Keratinocyte (primary cell): ENCODE results near the gene ID1. TPM values are rescaled to one million over a fixed set of nuclear protein-coding genes. Genes with fewer than 3 reads are reported as not detected.
"Not testable (repeated sequence)": the region's sequence is repeated elsewhere in the genome, so short reads cannot be mapped to it uniquely, and the experiment has no call there.

ENCODE experiments used
- DNase-seq: peaks from one replicate; pipeline ENCODE4 v3.0.0-alpha.2; 2011; ENCODE audit warnings: low read depth, missing footprints, low spot score
- FAIRE-seq: peaks from 2 replicates; lab custom pipeline; 2011; peaks lifted over from hg19 to GRCh38; lab: Jason Lieb, UNC
- H2AFZ ChIP-seq: 2 replicates; pipeline ENCODE4 v1.6.0; 2012; ENCODE audit warnings: low read length, control low read depth, inconsistent platforms; ENCODE audit not compliant: control insufficient read depth
- H3K27ac ChIP-seq: 2 replicates; pipeline ENCODE4 v1.5.1; 2011; ENCODE audit warnings: low read length; ENCODE audit not compliant: control insufficient read depth, insufficient read depth
- H3K27me3 ChIP-seq: 3 replicates; pipeline ENCODE4 v1.6.0; 2011; ENCODE audit warnings: low read length; ENCODE audit not compliant: control insufficient read depth, insufficient read depth; ENCODE audit errors: extremely low read depth
- H3K36me3 ChIP-seq, 2 experiments: 2 replicates in 1 of 2; 3 replicates in 1 of 2; pipeline ENCODE4 v1.5.1; 2011; ENCODE audit warnings: low read length in 2 of 2, mild to moderate bottlenecking in 1 of 2; ENCODE audit not compliant: control insufficient read depth in 2 of 2, insufficient read depth in 2 of 2; ENCODE audit errors: extremely low read depth in 1 of 2
- H3K4me1 ChIP-seq: 3 replicates; pipeline ENCODE4 v1.5.1; 2011; ENCODE audit warnings: low read length; ENCODE audit not compliant: control insufficient read depth, insufficient read depth; ENCODE audit errors: extremely low read depth
- H3K4me2 ChIP-seq: 3 replicates; pipeline ENCODE4 v1.6.0; 2011; ENCODE audit warnings: low read depth, low read length; ENCODE audit not compliant: control insufficient read depth, insufficient read depth; ENCODE audit errors: extremely low read depth
- H3K4me3 ChIP-seq, 3 experiments: fragments of 200-600 bp in 1 of 3; sonication (generic) in 1 of 3; 2 replicates in 2 of 3; 3 replicates in 1 of 3; pipeline ENCODE4 v1.5.1; 2011 to 2016; ENCODE audit warnings: low read length in 3 of 3, mild to moderate bottlenecking in 3 of 3, control low read depth in 2 of 3, inconsistent platforms in 1 of 3, low read depth in 1 of 3, mixed read lengths in 1 of 3, mixed run types in 1 of 3, moderate library complexity in 1 of 3; ENCODE audit not compliant: control insufficient read depth in 2 of 3, insufficient read depth in 2 of 3; ENCODE audit errors: extremely low read depth in 1 of 3
- H3K79me2 ChIP-seq: 2 replicates; pipeline ENCODE4 v1.6.0; 2012; ENCODE audit warnings: low read length; ENCODE audit not compliant: control insufficient read depth, insufficient read depth
- H3K9ac ChIP-seq: 3 replicates; pipeline ENCODE4 v1.6.0; 2011; ENCODE audit warnings: low read length; ENCODE audit not compliant: control insufficient read depth, insufficient read depth; ENCODE audit errors: extremely low read depth
- H3K9me1 ChIP-seq: 3 replicates; pipeline ENCODE4 v1.6.0; 2011; ENCODE audit warnings: low read length; ENCODE audit not compliant: control insufficient read depth, insufficient read depth; ENCODE audit errors: extremely low read depth
- H3K9me3 ChIP-seq: 2 replicates; pipeline ENCODE4 v1.5.1; 2012; ENCODE audit warnings: low read depth, low read length; ENCODE audit not compliant: control insufficient read depth
- H4K20me1 ChIP-seq: 3 replicates; pipeline ENCODE4 v1.6.0; 2011; ENCODE audit warnings: low read length; ENCODE audit not compliant: control insufficient read depth, insufficient read depth; ENCODE audit errors: extremely low read depth
- EZH2 ChIP-seq: IDR thresholded peaks from one replicate; pipeline ENCODE4 v1.6.1; 2012; ENCODE audit warnings: inconsistent platforms, mild to moderate bottlenecking, low read length, moderate library complexity
- dilution Hi-C: fragments of 300-500 bp; cut with MboI; formaldehyde crosslinking; loops from one replicate; pipeline ENCODE4 v1.7.0; 2020; ENCODE audit warnings: low sequenced_read_pairs; ENCODE audit not compliant: extremely low pct_ligation_motif_present
- polyA plus RNA-seq, 5 experiments: library from polyadenylated mRNA; depleted of rRNA in 3 of 5; stranded (reverse) in 3 of 5; stranded (forward) in 1 of 5; unstranded in 1 of 5; fragments of >200 nt; gene quantifications; 1 replicate in 1 of 5; 2 replicates in 3 of 5; 3 replicates in 1 of 5; pipeline versions ENCODE4 v1.2.1 to v1.2.3, GENCODE V29; 2011 to 2012; ENCODE audit warnings: missing spikeins in 2 of 5, low read depth in 1 of 5, low replicate concordance in 1 of 5
- TF ChIP-seq, protein P1 (sequence below), 3 experiments: IDR thresholded peaks in 1 of 3; conservative IDR thresholded peaks in 1 of 3; optimal IDR thresholded peaks in 1 of 3; 2 replicates in 2 of 3; 3 replicates in 1 of 3; pipeline versions ENCODE3 to v1.5.1; 2011; ENCODE audit warnings: low read length in 3 of 3, mild to moderate bottlenecking in 3 of 3, moderate library complexity in 2 of 3, control low read depth in 1 of 3, inconsistent platforms in 1 of 3; ENCODE audit not compliant: insufficient read depth in 2 of 3; ENCODE audit errors: extremely low read depth in 1 of 3

ID1 gene
- polyA plus RNA-seq, 1 donor (not counting 4 experiments of a cell fraction or from before 2014, with no cell fraction given): 24.4 TPM

DNA sequence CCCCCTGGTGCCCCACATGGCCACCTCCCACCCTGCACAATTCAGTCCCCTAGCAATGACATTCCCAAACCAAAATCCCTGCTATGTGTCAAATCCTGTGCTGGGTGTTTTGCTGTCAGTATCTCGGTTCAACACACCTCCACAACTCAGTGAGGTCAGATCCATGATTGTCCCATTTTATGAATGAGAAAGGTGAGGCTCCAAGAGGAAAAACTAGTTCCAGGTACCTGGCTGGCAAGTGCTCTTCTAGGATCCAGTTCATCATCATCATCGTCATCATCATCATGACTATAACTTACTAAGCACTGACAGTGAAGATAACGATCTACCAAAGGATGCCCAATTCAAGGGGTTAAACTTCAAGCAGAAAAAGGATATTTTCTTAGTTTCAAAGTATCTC, 15.2 kb downstream of the ID1 start:
- Histone ChIP-seq H3K36me3 (no peaks in the 10 kb centered on the region), H3K9ac (no peak overlapping the region), H3K4me1 (no peaks in the 10 kb centered on the region), H2AFZ (no peak overlapping the region), H3K27me3 (no peaks in the 10 kb centered on the region), H4K20me1 (no peaks in the 10 kb centered on the region), H3K9me3 (no peaks in the 10 kb centered on the region), H3K27ac (no peak overlapping the region), H3K9me1 (no peaks in the 10 kb centered on the region), H3K79me2 (no peaks in the 10 kb centered on the region), H3K4me3 (no peak overlapping the region), H3K4me2 (no peak overlapping the region)
- TF ChIP-seq, protein P1, sequence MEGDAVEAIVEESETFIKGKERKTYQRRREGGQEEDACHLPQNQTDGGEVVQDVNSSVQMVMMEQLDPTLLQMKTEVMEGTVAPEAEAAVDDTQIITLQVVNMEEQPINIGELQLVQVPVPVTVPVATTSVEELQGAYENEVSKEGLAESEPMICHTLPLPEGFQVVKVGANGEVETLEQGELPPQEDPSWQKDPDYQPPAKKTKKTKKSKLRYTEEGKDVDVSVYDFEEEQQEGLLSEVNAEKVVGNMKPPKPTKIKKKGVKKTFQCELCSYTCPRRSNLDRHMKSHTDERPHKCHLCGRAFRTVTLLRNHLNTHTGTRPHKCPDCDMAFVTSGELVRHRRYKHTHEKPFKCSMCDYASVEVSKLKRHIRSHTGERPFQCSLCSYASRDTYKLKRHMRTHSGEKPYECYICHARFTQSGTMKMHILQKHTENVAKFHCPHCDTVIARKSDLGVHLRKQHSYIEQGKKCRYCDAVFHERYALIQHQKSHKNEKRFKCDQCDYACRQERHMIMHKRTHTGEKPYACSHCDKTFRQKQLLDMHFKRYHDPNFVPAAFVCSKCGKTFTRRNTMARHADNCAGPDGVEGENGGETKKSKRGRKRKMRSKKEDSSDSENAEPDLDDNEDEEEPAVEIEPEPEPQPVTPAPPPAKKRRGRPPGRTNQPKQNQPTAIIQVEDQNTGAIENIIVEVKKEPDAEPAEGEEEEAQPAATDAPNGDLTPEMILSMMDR (optimal IDR thresholded peaks at IDR 0.05 in 1 of 3, IDR thresholded peaks at IDR 0.05 in 1 of 3, conservative IDR thresholded peaks at IDR 0.05 in 1 of 3; ENCODE audit: extremely low read depth in 1 of 3, insufficient read depth in 2 of 3, low read length in 3 of 3): no peak
- no peak for TF ChIP-seq EZH2
- DNase-seq: no peak
- dilution Hi-C loops: no loop called here
- FAIRE-seq: no peak

- H3K4me1 ChIP-seq, H2AFZ ChIP-seq, H3K9ac ChIP-seq, H3K27ac ChIP-seq, DNase-seq, H3K9me1 ChIP-seq, H4K20me1 ChIP-seq, H3K9me3 ChIP-seq, H3K4me3 ChIP-seq, H3K27me3 ChIP-seq, dilution Hi-C loops, H3K79me2 ChIP-seq, H3K4me2 ChIP-seq, H3K36me3 ChIP-seq, FAIRE-seq: not testable (repeated sequence)
Observed at GRCh38 chr20:31623123-31623505, 18.0 kb downstream of the ID1 start.

DNA sequence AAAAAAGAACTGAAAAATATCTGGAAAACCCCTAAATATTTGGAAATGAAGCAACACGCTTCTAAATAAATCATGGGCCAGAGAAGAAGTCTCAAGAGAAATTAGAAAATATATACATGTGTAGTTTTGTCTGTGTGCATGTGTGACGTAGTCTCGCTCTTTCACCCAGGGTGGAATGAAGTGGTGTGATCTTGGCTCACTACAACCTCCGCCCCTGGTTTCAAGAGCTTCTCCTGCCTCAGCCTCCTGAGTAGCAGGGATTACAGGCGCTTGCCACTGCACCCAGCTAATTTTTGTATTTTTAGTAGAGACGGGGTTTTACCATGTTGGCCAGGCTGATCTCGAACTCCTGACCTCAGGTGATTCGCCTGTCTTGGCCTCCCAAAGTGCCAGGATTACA, 21.4 kb downstream of the ID1 start:
- H3K4me3 ChIP-seq, H3K27me3 ChIP-seq, H3K4me2 ChIP-seq, H3K9me3 ChIP-seq, H4K20me1 ChIP-seq, dilution Hi-C loops, H3K27ac ChIP-seq, H3K9me1 ChIP-seq, H2AFZ ChIP-seq, H3K36me3 ChIP-seq, H3K4me1 ChIP-seq, FAIRE-seq, H3K9ac ChIP-seq, H3K79me2 ChIP-seq, DNase-seq: not testable (repeated sequence)

DNA sequence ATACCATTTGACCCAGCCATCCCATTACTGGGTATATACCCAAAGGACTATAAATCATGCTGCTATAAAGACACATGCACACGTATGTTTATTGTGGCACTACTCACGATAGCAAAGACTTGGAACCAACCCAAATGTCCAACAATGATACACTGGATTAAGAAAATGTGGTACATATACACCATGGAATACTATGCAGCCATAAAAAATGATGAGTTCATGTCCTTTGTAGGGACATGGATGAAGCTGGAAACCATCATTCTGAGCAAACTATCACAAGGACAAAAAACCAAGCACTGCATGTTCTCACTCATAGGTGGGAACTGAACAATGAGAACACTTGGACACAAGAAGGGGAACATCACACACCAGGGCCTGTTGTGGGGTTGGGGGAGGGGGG, 23.0 kb downstream of the ID1 start:
- H3K79me2 ChIP-seq, H3K4me1 ChIP-seq, DNase-seq: not testable (repeated sequence)

More for the DNA sequence above, 23.0 kb downstream of the ID1 start:
- H3K9me1 ChIP-seq, H3K4me2 ChIP-seq, H3K27ac ChIP-seq, FAIRE-seq, H4K20me1 ChIP-seq, H3K4me3 ChIP-seq, dilution Hi-C loops, H3K27me3 ChIP-seq, H3K9me3 ChIP-seq, H3K36me3 ChIP-seq, H3K9ac ChIP-seq, H2AFZ ChIP-seq: not testable (repeated sequence)
